ENCODE results near the gene GFER.

DNA sequence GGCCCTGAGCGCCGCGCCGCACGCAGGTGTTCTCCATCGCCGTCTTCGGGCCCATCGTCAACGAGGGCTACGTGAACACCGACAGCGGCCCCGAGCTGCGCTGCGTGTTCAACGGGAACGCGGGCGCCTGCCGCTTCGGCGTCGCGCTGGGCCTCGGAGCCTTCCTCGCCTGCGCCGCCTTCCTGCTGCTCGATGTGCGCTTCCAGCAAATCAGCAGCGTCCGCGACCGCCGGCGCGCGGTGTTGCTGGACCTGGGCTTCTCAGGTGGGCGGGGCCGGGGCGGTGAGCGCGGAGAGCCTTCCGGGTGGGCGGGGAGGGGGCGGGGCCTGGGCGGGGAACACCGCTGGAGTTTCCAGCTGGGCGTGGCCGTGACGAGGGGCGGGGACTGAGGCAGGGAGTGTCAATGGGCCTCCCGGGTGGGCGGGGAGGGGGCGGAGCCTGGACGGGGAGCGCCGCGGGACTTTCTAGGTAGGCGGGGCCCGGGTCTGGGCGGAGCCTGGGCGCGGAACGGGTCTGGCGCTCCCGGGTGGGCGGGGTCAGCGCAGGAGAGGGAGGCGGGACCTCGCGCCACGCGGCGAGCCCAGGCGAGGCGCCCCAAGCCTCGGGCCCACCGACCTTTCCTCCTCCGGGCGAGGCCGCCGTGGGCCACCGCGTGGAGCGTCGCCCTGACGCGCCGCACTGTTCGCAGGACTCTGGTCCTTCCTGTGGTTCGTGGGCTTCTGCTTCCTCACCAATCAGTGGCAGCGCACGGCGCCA, 8.1 kb downstream of the GFER start:
- TF ChIP-seq, protein P1, sequence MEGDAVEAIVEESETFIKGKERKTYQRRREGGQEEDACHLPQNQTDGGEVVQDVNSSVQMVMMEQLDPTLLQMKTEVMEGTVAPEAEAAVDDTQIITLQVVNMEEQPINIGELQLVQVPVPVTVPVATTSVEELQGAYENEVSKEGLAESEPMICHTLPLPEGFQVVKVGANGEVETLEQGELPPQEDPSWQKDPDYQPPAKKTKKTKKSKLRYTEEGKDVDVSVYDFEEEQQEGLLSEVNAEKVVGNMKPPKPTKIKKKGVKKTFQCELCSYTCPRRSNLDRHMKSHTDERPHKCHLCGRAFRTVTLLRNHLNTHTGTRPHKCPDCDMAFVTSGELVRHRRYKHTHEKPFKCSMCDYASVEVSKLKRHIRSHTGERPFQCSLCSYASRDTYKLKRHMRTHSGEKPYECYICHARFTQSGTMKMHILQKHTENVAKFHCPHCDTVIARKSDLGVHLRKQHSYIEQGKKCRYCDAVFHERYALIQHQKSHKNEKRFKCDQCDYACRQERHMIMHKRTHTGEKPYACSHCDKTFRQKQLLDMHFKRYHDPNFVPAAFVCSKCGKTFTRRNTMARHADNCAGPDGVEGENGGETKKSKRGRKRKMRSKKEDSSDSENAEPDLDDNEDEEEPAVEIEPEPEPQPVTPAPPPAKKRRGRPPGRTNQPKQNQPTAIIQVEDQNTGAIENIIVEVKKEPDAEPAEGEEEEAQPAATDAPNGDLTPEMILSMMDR (IDR thresholded peaks at IDR 0.05), result no peak
- TF ChIP-seq POLR2A (IDR thresholded peaks at IDR 0.05), result no peak
- TF ChIP-seq EP300 (IDR thresholded peaks at IDR 0.05), result no peak

Data from tibial nerve (tissue), 4 donors.